Activated B cell treated with CpG ODN at 0.5 μM for 24 hours (primary cell): ENCODE measurements around the gene TEAD1. TPM values are rescaled to one million over a fixed set of nuclear protein-coding genes. Genes with fewer than 3 reads are reported as not detected.

Experiments used
- ATAC-seq: fragments of 200-7000 bp; cut with Tn5 transposase; one replicate; pipeline ENCODE4 v1.10.0; 2021; ENCODE audit warnings: low read depth, mild to moderate bottlenecking, moderate library complexity
- CTCF ChIA-PET: fragments of 350-600 bp; sonication (Branson Sonifier 250); formaldehyde crosslinking; loops from one replicate; lab custom pipeline; 2021; ENCODE audit warnings: antibody characterized with exemption; lab: Charles Lee
- POLR2A ChIA-PET: fragments of 350-600 bp; sonication (Branson Sonifier 250); formaldehyde crosslinking; loops from one replicate; lab custom pipeline; 2021; ENCODE audit warnings: antibody characterized with exemption; lab: Charles Lee
- DNase-seq: peaks from one replicate; pipeline ENCODE4 v3.0.0; 2022
- H3K27ac Mint-ChIP-seq: one replicate; pipeline ENCODE4 v1.8.0; 2020; ENCODE audit warnings: mixed read lengths
- H3K27me3 Mint-ChIP-seq: one replicate; pipeline ENCODE4 v1.8.0; 2021; ENCODE audit warnings: mixed read lengths
- H3K36me3 Mint-ChIP-seq: one replicate; pipeline ENCODE4 v1.8.0; 2021; ENCODE audit warnings: low read depth, mixed read lengths
- H3K4me1 Mint-ChIP-seq: one replicate; pipeline ENCODE4 v1.8.0; 2021; ENCODE audit warnings: mixed read lengths
- H3K4me3 Mint-ChIP-seq: one replicate; pipeline ENCODE4 v1.8.0; 2020; ENCODE audit warnings: mild to moderate bottlenecking, mixed read lengths
- H3K9me3 Mint-ChIP-seq: one replicate; pipeline ENCODE4 v1.8.0; 2020; ENCODE audit warnings: mixed read lengths
- intact Hi-C: fragments of 100-400 bp; cut with micrococcal nuclease; formaldehyde crosslinking; loops from one replicate; pipeline ENCODE4 v1.15.1; 2024
- total RNA-seq: library from RNA; stranded (reverse); gene quantifications from 2 replicates; pipeline ENCODE4 v1.2.3, GENCODE V29; 2022
- TF ChIP-seq, protein P1 (sequence below): fragments of 200-600 bp; IDR thresholded peaks from one replicate; pipeline ENCODE4 v1.8.0; 2022; ENCODE audit warnings: antibody characterized with exemption, mild to moderate bottlenecking

TEAD1 gene
- total RNA-seq, 1 donor from 2014 or later = 0.07 TPM

DNA sequence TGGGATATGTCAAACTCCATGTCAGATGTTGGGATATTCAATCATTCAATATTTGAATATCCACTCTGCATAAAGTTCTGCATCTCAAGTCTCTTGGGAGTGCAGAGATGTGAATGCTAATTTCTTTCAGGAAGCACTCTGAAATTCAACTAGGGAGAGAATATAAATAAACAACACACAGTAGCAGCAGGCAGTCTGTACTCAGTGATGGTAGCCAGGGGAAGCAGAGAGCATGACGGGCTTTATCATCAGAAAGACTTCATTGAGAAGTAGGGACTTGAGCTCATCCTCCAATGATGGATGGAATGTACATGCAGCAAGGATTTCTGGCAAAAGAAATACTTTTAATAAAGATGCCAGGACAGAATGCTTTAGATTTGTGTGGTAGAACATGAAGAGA is 9.8 kb upstream of the TEAD1 start:
- POLR2A ChIA-PET = no interaction called here
- H3K9me3 Mint-ChIP-seq = peaks cover 2% of the 10 kb centered on the region
- TF ChIP-seq, protein P1, sequence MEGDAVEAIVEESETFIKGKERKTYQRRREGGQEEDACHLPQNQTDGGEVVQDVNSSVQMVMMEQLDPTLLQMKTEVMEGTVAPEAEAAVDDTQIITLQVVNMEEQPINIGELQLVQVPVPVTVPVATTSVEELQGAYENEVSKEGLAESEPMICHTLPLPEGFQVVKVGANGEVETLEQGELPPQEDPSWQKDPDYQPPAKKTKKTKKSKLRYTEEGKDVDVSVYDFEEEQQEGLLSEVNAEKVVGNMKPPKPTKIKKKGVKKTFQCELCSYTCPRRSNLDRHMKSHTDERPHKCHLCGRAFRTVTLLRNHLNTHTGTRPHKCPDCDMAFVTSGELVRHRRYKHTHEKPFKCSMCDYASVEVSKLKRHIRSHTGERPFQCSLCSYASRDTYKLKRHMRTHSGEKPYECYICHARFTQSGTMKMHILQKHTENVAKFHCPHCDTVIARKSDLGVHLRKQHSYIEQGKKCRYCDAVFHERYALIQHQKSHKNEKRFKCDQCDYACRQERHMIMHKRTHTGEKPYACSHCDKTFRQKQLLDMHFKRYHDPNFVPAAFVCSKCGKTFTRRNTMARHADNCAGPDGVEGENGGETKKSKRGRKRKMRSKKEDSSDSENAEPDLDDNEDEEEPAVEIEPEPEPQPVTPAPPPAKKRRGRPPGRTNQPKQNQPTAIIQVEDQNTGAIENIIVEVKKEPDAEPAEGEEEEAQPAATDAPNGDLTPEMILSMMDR = no peak
- no peak overlapping the region for H3K4me3 Mint-ChIP-seq
- H3K36me3 Mint-ChIP-seq = no peaks in the 10 kb centered on the region
- DNase-seq (no peak), ATAC-seq (no peak)
- no peaks in the 10 kb centered on the region for H3K4me1 Mint-ChIP-seq
- peaks cover 20% of the 10 kb centered on the region for H3K27me3 Mint-ChIP-seq
- CTCF ChIA-PET = interaction anchor here (0.6 kb wide), 1 partner anchor 12 kb away, joined by 3 read pairs; no protein-coding TSS in a partner anchor
- H3K27ac Mint-ChIP-seq = no peak overlapping the region
- intact Hi-C loops = no loop called here

DNA sequence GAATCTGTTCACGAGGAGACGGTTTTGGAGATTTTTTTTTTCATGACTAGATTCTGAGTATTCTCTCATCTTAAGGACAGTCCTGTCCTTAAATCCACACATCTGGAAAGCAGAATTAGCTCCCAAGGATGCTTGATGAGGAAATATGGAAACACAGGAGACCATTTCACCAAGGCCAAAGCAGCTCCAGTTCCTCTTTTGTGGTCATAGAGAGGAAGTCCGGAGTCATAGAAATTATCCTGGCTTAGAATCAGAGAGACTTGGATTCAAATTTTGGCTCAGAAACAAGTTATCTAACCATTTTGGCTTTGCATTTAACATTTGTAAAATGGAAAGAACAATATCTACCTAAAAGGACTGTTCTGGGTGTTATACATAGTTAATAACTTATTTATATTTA is 7.3 kb upstream of the TEAD1 start:
- CTCF ChIA-PET = no interaction called here
- Mint-ChIP-seq H3K4me1 (no peaks in the 10 kb centered on the region), H3K27me3 (peaks cover 33% of the 10 kb centered on the region), H3K9me3 (peaks cover 2% of the 10 kb centered on the region), H3K27ac (no peak overlapping the region), H3K36me3 (no peaks in the 10 kb centered on the region), H3K4me3 (no peak overlapping the region)
- POLR2A ChIA-PET = no interaction called here
- no peak for ATAC-seq
- no peak for DNase-seq
- TF ChIP-seq, protein P1 = no peak
- intact Hi-C loops = no loop called here

DNA sequence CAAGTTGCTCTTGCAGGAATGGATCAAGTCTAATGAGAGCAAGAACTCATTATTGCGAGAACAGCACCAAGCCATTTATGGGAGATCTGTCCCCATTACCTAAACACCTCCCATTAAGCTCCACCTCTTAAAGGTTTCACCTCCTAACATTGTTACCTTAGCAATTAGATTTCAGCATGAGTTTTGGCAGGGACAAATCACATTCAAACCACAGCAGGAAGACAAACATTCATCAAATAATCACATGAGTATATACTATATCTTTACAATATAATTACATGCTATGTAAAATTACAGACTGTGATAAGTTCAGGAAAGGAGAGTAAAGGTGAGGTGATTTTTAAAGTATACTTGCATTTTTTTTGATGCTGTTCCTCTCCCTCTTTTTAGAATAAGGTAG is 6.6 kb upstream of the TEAD1 start:
- TF ChIP-seq, protein P1 = no peak
- H3K27me3 Mint-ChIP-seq = peaks cover 40% of the 10 kb centered on the region

DNA sequence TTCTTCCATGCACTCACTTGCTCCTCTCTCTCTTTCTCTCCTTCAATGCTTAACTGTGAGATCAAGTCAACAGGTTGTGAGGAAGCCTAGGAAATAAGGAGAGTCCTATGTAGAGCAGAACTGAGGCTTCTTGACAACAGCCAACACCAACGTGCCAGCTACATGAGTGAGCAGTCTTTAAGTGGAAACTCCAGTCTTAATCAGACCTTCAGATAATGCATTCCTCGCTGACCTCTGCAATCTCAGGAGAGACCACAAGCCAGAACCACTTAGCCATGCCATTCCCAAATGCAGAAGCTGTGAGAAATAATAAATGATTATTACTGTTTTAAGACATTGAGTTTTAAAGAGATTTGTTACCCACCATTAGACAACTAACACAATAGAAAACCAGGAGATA is 6.1 kb upstream of the TEAD1 start:
- CTCF ChIA-PET = no interaction called here

More for the DNA sequence above, 6.6 kb upstream of the TEAD1 start:
- H3K9me3 Mint-ChIP-seq = peaks cover 4% of the 10 kb centered on the region
- H3K4me3 Mint-ChIP-seq = no peak overlapping the region
- POLR2A ChIA-PET = no interaction called here
- DNase-seq (no peak), ATAC-seq (no peak)
- H3K36me3 Mint-ChIP-seq = no peaks in the 10 kb centered on the region
- intact Hi-C loops = no loop called here
- peaks cover 1% of the 10 kb centered on the region for H3K4me1 Mint-ChIP-seq
- no peak overlapping the region for H3K27ac Mint-ChIP-seq
- CTCF ChIA-PET = no interaction called here

GRCh38 chr11:12669930-12670329 is 4.3 kb upstream of the TEAD1 start:
- H3K27me3 Mint-ChIP-seq = peaks cover 49% of the 10 kb centered on the region
- POLR2A ChIA-PET = no interaction called here
- H3K36me3 Mint-ChIP-seq = no peaks in the 10 kb centered on the region
- TF ChIP-seq, protein P1 = no peak
- H3K4me1 Mint-ChIP-seq = peaks cover 8% of the 10 kb centered on the region
- intact Hi-C loops = loop anchor here (5.0 kb wide), 1 partner anchor 607 kb away; the partner anchor contains the start of gene BMAL1
- peaks cover 4% of the 10 kb centered on the region for H3K9me3 Mint-ChIP-seq
- ATAC-seq (no peak), DNase-seq (no peak)
- H3K27ac Mint-ChIP-seq = no peak overlapping the region
- CTCF ChIA-PET = no interaction called here
- H3K4me3 Mint-ChIP-seq = no peak overlapping the region

More for the DNA sequence above, 6.1 kb upstream of the TEAD1 start:
- POLR2A ChIA-PET = no interaction called here
- no peak for ATAC-seq
- intact Hi-C loops = no loop called here
- Mint-ChIP-seq H3K36me3 (no peaks in the 10 kb centered on the region), H3K9me3 (peaks cover 4% of the 10 kb centered on the region), H3K4me3 (no peak overlapping the region), H3K27me3 (peaks cover 43% of the 10 kb centered on the region), H3K27ac (no peak overlapping the region), H3K4me1 (peaks cover 2% of the 10 kb centered on the region)
- DNase-seq = no peak
- TF ChIP-seq, protein P1 = no peak
